HepG2 (cell line): Measurements from ENCODE around the gene LEF1. TPM values are rescaled to one million over a fixed set of nuclear protein-coding genes. Genes with fewer than 3 reads are reported as not detected.

Experiments
- ATAC-seq: fragments of 200-7000 bp; cut with Tn5 transposase; 3 replicates; pipeline ENCODE4 v1.9.1; 2020; ENCODE audit warnings: mild to moderate bottlenecking, moderate library complexity
- BruUV-seq: library from RNA; stranded (reverse); fragments of 400-500 nt; replicated peaks from 2 replicates; lab custom pipeline; 2021; lab: Mats Ljungman, UMichigan
- CTCF ChIA-PET: fragments of 300-600 bp; formaldehyde crosslinking; extraction: SDS; loops from one replicate; lab custom pipeline; 2021; ENCODE audit warnings: low total read pairs, inconsistent platforms, low intra/inter-chr PET ratio; lab: Yijun Ruan, JAX
- POLR2A ChIA-PET: fragments of 350-600 bp; sonication (Branson Sonifier 250); formaldehyde crosslinking; loops from one replicate; lab custom pipeline; 2020; ENCODE audit warnings: antibody characterized with exemption, inconsistent platforms; lab: Yijun Ruan, JAX
- DNase-seq: peaks from one replicate; pipeline ENCODE4 v3.0.0-alpha.2; 2015; ENCODE audit warnings: low spot score
- FAIRE-seq: peaks from 3 replicates; lab custom pipeline; 2011; peaks lifted over from hg19 to GRCh38; lab: Jason Lieb, UNC
- H2AFZ ChIP-seq: one replicate; pipeline ENCODE4 v1.6.1; 2011; ENCODE audit warnings: low read length, inconsistent platforms
- H3K27ac ChIP-seq: fragments of 300-600 bp; 3 replicates; pipeline ENCODE4 v1.8.0; 2011; ENCODE audit warnings: mixed run types, mild to moderate bottlenecking, mixed read lengths, low read length, inconsistent platforms; ENCODE audit not compliant: insufficient read depth; ENCODE audit errors: extremely low read length
- H3K27me3 ChIP-seq, 2 experiments: fragments of 200-600 bp in 1 of 2; 2 replicates in 1 of 2; 3 replicates in 1 of 2; pipeline versions ENCODE4 v1.6.0 to v1.8.0; 2011; ENCODE audit warnings: low read length in 2 of 2, mild to moderate bottlenecking in 2 of 2, moderate library complexity in 2 of 2, inconsistent platforms in 1 of 2; ENCODE audit not compliant: insufficient read depth in 2 of 2, control insufficient read depth in 1 of 2
- H3K36me3 ChIP-seq, 2 experiments: fragments of 200-600 bp in 1 of 2; replicated peaks in 1 of 2; 2 replicates in 1 of 2; 3 replicates in 1 of 2; pipeline versions ENCODE4 v1.5.1 to v1.8.0; 2011; ENCODE audit warnings: low read length in 2 of 2, inconsistent platforms in 1 of 2; ENCODE audit not compliant: insufficient read depth in 2 of 2, control insufficient read depth in 1 of 2
- H3K4me1 ChIP-seq: 2 replicates; pipeline ENCODE4 v1.5.1; 2012; ENCODE audit warnings: low read length, inconsistent platforms; ENCODE audit not compliant: insufficient read depth
- H3K4me2 ChIP-seq: 2 replicates; pipeline ENCODE4 v1.6.0; 2011; ENCODE audit warnings: low read depth, low read length, inconsistent platforms
- H3K4me3 ChIP-seq, 3 experiments: fragments of 200-600 bp in 1 of 3; sonication (generic), shearing (Covaris generic) in 1 of 3; replicated peaks in 1 of 3; 2 replicates each; pipeline ENCODE4 v1.5.1; 2011 to 2016; ENCODE audit warnings: low read length in 3 of 3, inconsistent platforms in 2 of 3, low read depth in 2 of 3, mild to moderate bottlenecking in 2 of 3, control low read depth in 1 of 3, mixed read lengths in 1 of 3; ENCODE audit not compliant: insufficient read depth in 1 of 3
- H3K79me2 ChIP-seq: one replicate; pipeline ENCODE4 v1.6.1; 2011; ENCODE audit warnings: low read length, inconsistent platforms; ENCODE audit not compliant: insufficient read depth
- H3K9ac ChIP-seq: 2 replicates; pipeline ENCODE4 v1.6.0; 2011; ENCODE audit warnings: mild to moderate bottlenecking, low read depth, low read length, inconsistent platforms; ENCODE audit not compliant: insufficient read depth
- H3K9me3 ChIP-seq: 2 replicates; pipeline ENCODE4 v1.5.1; 2012; ENCODE audit warnings: mild to moderate bottlenecking, low read length
- H4K20me1 ChIP-seq: 2 replicates; pipeline ENCODE4 v1.6.0; 2011; ENCODE audit warnings: inconsistent platforms, mild to moderate bottlenecking, low read length, moderate library complexity; ENCODE audit not compliant: insufficient read depth
- ARID2 ChIP-seq: sonication (generic); formaldehyde crosslinking; IDR thresholded peaks from 2 replicates; pipeline ENCODE4 v1.8.1; 2022; ENCODE audit warnings: mild to moderate bottlenecking, missing genetic modification reagents, borderline replicate concordance
- ARID4A ChIP-seq: sonication (generic); formaldehyde crosslinking; IDR thresholded peaks from 2 replicates; pipeline ENCODE4 v1.5.0; 2020; ENCODE audit warnings: mild to moderate bottlenecking, missing genetic modification reagents, borderline replicate concordance
- BCL6 ChIP-seq: IDR thresholded peaks from 2 replicates; pipeline ENCODE4 v1.6.1; 2016; ENCODE audit warnings: missing genetic modification reagents, missing compliant biosample characterization
- CBFB ChIP-seq: sonication (generic); formaldehyde crosslinking; IDR thresholded peaks from 2 replicates; pipeline ENCODE4 v1.4.0; 2020; ENCODE audit warnings: missing genetic modification reagents
- E2F1 ChIP-seq: sonication (generic); formaldehyde crosslinking; IDR thresholded peaks from 2 replicates; pipeline ENCODE4 v1.5.0; 2020; ENCODE audit warnings: missing genetic modification reagents
- ESRRA ChIP-seq: sonication (generic); formaldehyde crosslinking; IDR thresholded peaks from 2 replicates; pipeline ENCODE4 v1.5.1; 2020; ENCODE audit warnings: mild to moderate bottlenecking, low read depth, missing genetic modification reagents
- GATA4 ChIP-seq: sonication (generic); IDR thresholded peaks from 2 replicates; pipeline ENCODE4 v1.6.1; 2016; ENCODE audit warnings: antibody characterized with exemption, low read depth, borderline replicate concordance
- IRF2 ChIP-seq: IDR thresholded peaks from 2 replicates; pipeline ENCODE4 v1.6.1; 2018; ENCODE audit warnings: missing genetic modification reagents, missing compliant biosample characterization
- MTA3 ChIP-seq: sonication (generic); formaldehyde crosslinking; IDR thresholded peaks from 2 replicates; pipeline ENCODE4 v1.4.0; 2020; ENCODE audit warnings: missing genetic modification reagents
- NBN ChIP-seq: fragments of 450-650 bp; conservative IDR thresholded peaks from 2 replicates; pipeline ENCODE4 v1.6.1; 2017
- ONECUT2 ChIP-seq: sonication (generic); formaldehyde crosslinking; IDR thresholded peaks from 2 replicates; pipeline ENCODE4 v1.4.0; 2020; ENCODE audit warnings: missing genetic modification reagents
- RNF2 ChIP-seq: fragments of 450-650 bp; conservative IDR thresholded peaks from 2 replicates; pipeline ENCODE4 v1.6.1; 2016; ENCODE audit warnings: low read depth
- SMAD9 ChIP-seq: sonication (generic); formaldehyde crosslinking; IDR thresholded peaks from 2 replicates; pipeline ENCODE4 v1.5.1; 2020; ENCODE audit warnings: mild to moderate bottlenecking, missing genetic modification reagents
- SNAPC4 ChIP-seq: sonication (generic); formaldehyde crosslinking; IDR thresholded peaks from 2 replicates; pipeline ENCODE4 v1.4.0; 2020; ENCODE audit warnings: mild to moderate bottlenecking, missing genetic modification reagents
- TBP ChIP-seq: sonication (generic); formaldehyde crosslinking; IDR thresholded peaks from 2 replicates; pipeline ENCODE4 v1.5.0; 2020; ENCODE audit warnings: missing genetic modification reagents
- ZNF160 ChIP-seq: sonication (generic); formaldehyde crosslinking; IDR thresholded peaks from 2 replicates; pipeline ENCODE4 v1.8.0; 2022; ENCODE audit warnings: mild to moderate bottlenecking, inconsistent platforms, missing genetic modification reagents
- ZNF644 ChIP-seq: IDR thresholded peaks from 2 replicates; pipeline ENCODE4 v1.6.1; 2016; ENCODE audit warnings: low read depth
- WGBS: methylation state at CpG from one replicate; pipeline ENCODE4 v1.1.6; 2017; ENCODE audit warnings: low lambda C conversion rate; 5-methylcytosine and 5-hydroxymethylcytosine counted together
- in situ Hi-C: cut with HindIII; loops from 2 replicates; pipeline ENCODE4 v1.10.0; 2017; ENCODE audit warnings: low pct_unique_long_range_greater_than_20kb; ENCODE audit not compliant: extremely low pct_ligation_motif_present
- intact Hi-C: fragments of 100-400 bp; cut with micrococcal nuclease; formaldehyde crosslinking; loops from one replicate; pipeline ENCODE4 v1.10.0; 2022; ENCODE audit not compliant: unreplicated experiment
- polyA plus RNA-seq, 8 experiments: library from polyadenylated mRNA; depleted of rRNA in 3 of 8; stranded (reverse) in 7 of 8; unstranded in 1 of 8; fragments of >200 nt; fragmentation: Illumina TruSeq in 4 of 8; extraction: Trizol in 4 of 8; gene quantifications; 2 replicates each; pipeline versions ENCODE4 v1.2.1 to v1.2.3, GENCODE V29; 2011 to 2016; ENCODE audit warnings: low read depth in 4 of 8, missing spikeins in 1 of 8, mixed read lengths in 1 of 8; ENCODE audit not compliant: insufficient read depth in 1 of 8
- total RNA-seq, 5 experiments: library from RNA; depleted of rRNA; stranded (reverse); fragments of >200 nt; fragmentation: Illumina TruSeq; extraction: Trizol; gene quantifications; 2 replicates each; pipeline ENCODE4 v1.2.3, GENCODE V29; 2016; ENCODE audit warnings: low read depth in 1 of 5

LEF1 gene
- total and polyA plus RNA-seq, 2 of the 13 experiments (the other 11 are each of a cell fraction or from before 2014, with no cell fraction given): 0.22 to 0.29 TPM

- no peak for TF ChIP-seq MTA3 (CRISPR knock-in tag)
- TF ChIP-seq IRF2 (CRISPR knock-in tag): no peak
- TF ChIP-seq ARID2 (CRISPR knock-in tag): no peak
- no peak for TF ChIP-seq TBP
- no peak for TF ChIP-seq ONECUT2 (CRISPR knock-in tag)
- TF ChIP-seq E2F1: no peak
- TF ChIP-seq NBN: no peak
- no peak for TF ChIP-seq RNF2
- TF ChIP-seq ZNF160 (CRISPR knock-in tag): no peak
- TF ChIP-seq CBFB (CRISPR knock-in tag): no peak
- TF ChIP-seq SMAD9 (CRISPR knock-in tag): no peak
- TF ChIP-seq BCL6 (CRISPR knock-in tag): no peak
- no peak for TF ChIP-seq ZNF644 (CRISPR knock-in tag)
Measured at GRCh38 chr4:108204518-108204917, 35.8 kb upstream of the LEF1 start (continued).

- Histone ChIP-seq H3K9me3 (no peaks in the 10 kb centered on the region), H3K79me2 (no peaks in the 10 kb centered on the region), H3K9ac (no peak overlapping the region), H3K36me3 (no peaks in the 10 kb centered on the region), H3K27ac (no peak overlapping the region), H3K4me2 (no peak overlapping the region), H3K4me3 (no peak overlapping the region), H2AFZ (no peak overlapping the region), H3K4me1 (no peaks in the 10 kb centered on the region), H3K27me3 (no peaks in the 10 kb centered on the region), H4K20me1 (no peaks in the 10 kb centered on the region)
- ChIA-PET CTCF (no interaction called here), POLR2A (no interaction called here)
- in situ Hi-C loops: no loop called here
- ATAC-seq: no peak
- 38% methylated on average over 3 of the region's 3 CpGs for WGBS
- FAIRE-seq: no peak
- no peak for DNase-seq
- intact Hi-C loops: no loop called here
- no TSS peak for BruUV-seq
- TF ChIP-seq SNAPC4 (CRISPR knock-in tag) (no peak), ESRRA (CRISPR knock-in tag) (no peak), ARID4A (CRISPR knock-in tag) (no peak), GATA4 (no peak)
Measured at GRCh38 chr4:108203377-108203776, 34.6 kb upstream of the LEF1 start.
